Duodenal mucosa (tissue), 2 donors: Measurements from ENCODE around the gene RDX.
"Not testable (repeated sequence)": the region's sequence is repeated elsewhere in the genome, so short reads cannot be mapped to it uniquely, and the experiment has no call there.

Source experiments
- H3K27ac ChIP-seq: one replicate; pipeline ENCODE4 v1.7.0; 2013; ENCODE audit warnings: low read depth, low read length
- H3K27me3 ChIP-seq, 2 donors: one replicate each; pipeline ENCODE4 v1.7.0; 2013; ENCODE audit warnings: low read length in 2 of 2, control low read depth in 1 of 2; ENCODE audit not compliant: insufficient read depth in 2 of 2, control insufficient read depth in 1 of 2
- H3K36me3 ChIP-seq, 2 donors: one replicate each; pipeline ENCODE4 v1.7.0; 2013; ENCODE audit warnings: low read length in 2 of 2, control low read depth in 1 of 2; ENCODE audit not compliant: insufficient read depth in 2 of 2, control insufficient read depth in 1 of 2
- H3K4me1 ChIP-seq, 2 donors: one replicate each; pipeline ENCODE4 v1.7.0; 2013; ENCODE audit warnings: low read length in 2 of 2, control low read depth in 1 of 2; ENCODE audit not compliant: insufficient read depth in 2 of 2, control insufficient read depth in 1 of 2
- H3K4me3 ChIP-seq, 2 donors: one replicate each; pipeline ENCODE4 v1.7.0; 2013; ENCODE audit warnings: low read length in 2 of 2, low read depth in 1 of 2
- H3K9ac ChIP-seq, 2 donors: one replicate each; pipeline ENCODE4 v1.7.0; 2013; ENCODE audit warnings: low read length in 2 of 2, low read depth in 1 of 2
- H3K9me3 ChIP-seq, 2 donors: one replicate each; pipeline ENCODE4 v1.7.0; 2013; ENCODE audit warnings: low read length in 2 of 2, control low read depth in 1 of 2; ENCODE audit not compliant: control insufficient read depth in 1 of 2

Gene RDX

DNA sequence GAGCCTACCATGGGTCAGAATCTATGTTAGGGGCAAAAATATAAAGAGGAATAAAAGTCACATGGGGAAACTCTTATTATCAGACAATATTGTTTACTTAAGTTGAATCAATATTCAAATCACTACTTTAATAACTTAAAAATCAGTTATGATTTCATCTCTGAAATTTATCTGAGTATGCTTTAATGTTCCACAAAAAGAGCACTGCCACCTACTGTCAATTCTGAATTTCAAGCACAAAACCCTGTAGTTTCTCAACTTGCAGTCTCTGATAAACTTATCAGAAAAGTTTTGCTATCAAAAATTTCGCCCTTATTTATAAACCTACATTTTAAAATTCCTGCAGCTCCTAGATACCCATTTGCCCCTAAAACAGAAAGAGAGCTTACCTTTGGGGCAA lies 47.3 kb downstream of the RDX start:
- no peak overlapping the region for H3K4me3 ChIP-seq
- no peaks in the 10 kb centered on the region for H3K9me3 ChIP-seq
- H3K4me1 ChIP-seq, result no peaks in the 10 kb centered on the region
- H3K36me3 ChIP-seq, result peaks cover 0 to 6% of the 10 kb centered on the region in 2 donors
- no peak overlapping the region for H3K9ac ChIP-seq
- no peak overlapping the region for H3K27ac ChIP-seq
- no peaks in the 10 kb centered on the region for H3K27me3 ChIP-seq

DNA sequence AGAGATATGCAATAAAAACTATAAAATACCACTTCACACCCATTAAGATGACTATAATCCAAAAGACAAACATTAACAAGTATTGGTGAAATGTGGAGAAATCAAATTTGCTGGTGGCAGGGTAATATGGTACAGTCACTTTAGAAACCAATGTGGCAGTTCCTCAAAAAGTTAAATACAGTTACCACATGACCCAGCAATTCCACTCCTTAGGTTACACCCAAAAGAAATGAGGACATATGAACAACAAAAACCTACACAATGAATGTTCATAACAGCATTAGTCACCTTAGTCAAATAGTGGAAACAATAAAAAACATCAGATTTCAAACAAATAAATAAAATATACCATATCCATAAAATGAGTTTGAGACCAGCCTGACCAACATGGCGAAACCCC lies 52.6 kb downstream of the RDX start:
- Histone ChIP-seq H3K27me3 (no peaks in the 10 kb centered on the region), H3K4me3 (no peak overlapping the region), H3K36me3 (no peaks in the 10 kb centered on the region), H3K27ac (no peak overlapping the region), H3K9me3 (no peaks in the 10 kb centered on the region), H3K9ac (no peak overlapping the region), H3K4me1 (no peaks in the 10 kb centered on the region)

DNA sequence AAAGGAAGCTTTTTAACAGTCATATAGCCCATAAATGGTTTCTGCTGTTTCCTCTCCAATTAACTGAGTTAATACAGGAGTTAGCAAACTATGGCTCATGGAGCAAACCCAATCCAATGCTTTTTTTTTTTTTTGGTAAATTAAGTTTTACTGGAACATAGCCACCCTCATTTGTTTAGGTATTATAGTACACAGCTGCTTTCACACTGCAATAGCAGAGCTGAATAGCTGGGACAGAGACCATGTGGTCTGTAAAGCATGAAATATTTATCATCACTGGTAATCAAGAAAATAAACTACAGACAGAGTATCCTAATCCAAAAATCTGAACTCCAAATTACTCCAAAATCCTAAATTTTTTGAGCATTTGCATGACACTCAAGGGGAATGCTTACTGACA lies 53.7 kb downstream of the RDX start:
- H3K4me3 ChIP-seq, result no peak overlapping the region
- no peaks in the 10 kb centered on the region for H3K9me3 ChIP-seq
- H3K4me1 ChIP-seq, result no peaks in the 10 kb centered on the region
- H3K27ac ChIP-seq, result no peak overlapping the region
- H3K27me3 ChIP-seq, result no peaks in the 10 kb centered on the region
- H3K9ac ChIP-seq, result no peak overlapping the region
- no peaks in the 10 kb centered on the region for H3K36me3 ChIP-seq

DNA sequence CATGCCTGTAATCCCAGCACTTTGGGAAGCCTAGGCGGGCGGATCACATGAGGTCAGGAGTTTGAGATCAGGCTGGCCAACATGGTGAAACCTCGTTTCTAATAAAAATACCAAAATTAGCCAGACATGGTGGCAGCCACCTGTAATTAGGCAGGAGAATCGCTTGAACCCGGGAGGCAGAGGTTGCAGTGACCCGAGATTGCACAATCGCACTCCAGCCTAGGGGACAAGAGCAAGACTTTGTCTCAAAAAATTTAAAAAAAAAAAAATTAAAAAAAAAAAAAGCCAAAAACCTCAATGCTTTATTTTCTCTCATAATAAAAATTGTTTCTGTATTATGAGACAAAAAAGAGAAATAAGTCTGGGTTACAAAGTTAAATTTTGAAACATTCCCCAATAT lies 54.2 kb downstream of the RDX start:
- no peaks in the 10 kb centered on the region for H3K27me3 ChIP-seq
- H3K36me3 ChIP-seq, result no peaks in the 10 kb centered on the region
- H3K4me3 ChIP-seq, result no peak overlapping the region
- H3K27ac ChIP-seq, result no peak overlapping the region
- H3K4me1 ChIP-seq, result no peaks in the 10 kb centered on the region
- no peak overlapping the region for H3K9ac ChIP-seq
- no peaks in the 10 kb centered on the region for H3K9me3 ChIP-seq

DNA sequence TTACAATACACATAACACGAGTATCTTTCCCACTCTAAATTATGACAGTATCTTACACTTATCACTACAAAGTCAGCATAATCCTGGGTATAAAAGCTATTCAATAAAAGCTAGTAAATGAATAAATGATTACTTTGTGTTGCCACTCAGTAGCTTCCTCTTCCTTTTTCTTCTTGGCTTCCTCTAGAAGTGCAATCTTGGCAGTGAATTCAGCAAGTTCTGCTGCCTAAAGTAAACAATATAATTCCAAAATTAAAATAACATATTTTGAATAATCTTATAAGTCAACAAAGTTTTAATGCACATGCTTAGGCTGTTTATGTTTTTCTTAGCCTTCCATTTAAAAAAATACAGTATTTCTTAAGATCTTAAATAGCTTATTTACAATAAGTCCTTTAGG lies 60.4 kb downstream of the RDX start:
- H3K9me3 ChIP-seq, result no peaks in the 10 kb centered on the region
- H3K36me3 ChIP-seq, result peaks cover 4% of the 10 kb centered on the region in 2 donors
- no peak overlapping the region for H3K9ac ChIP-seq
- no peak overlapping the region for H3K4me3 ChIP-seq
- H3K27me3 ChIP-seq, result no peaks in the 10 kb centered on the region
- H3K4me1 ChIP-seq, result no peaks in the 10 kb centered on the region
- H3K27ac ChIP-seq, result no peak overlapping the region

DNA sequence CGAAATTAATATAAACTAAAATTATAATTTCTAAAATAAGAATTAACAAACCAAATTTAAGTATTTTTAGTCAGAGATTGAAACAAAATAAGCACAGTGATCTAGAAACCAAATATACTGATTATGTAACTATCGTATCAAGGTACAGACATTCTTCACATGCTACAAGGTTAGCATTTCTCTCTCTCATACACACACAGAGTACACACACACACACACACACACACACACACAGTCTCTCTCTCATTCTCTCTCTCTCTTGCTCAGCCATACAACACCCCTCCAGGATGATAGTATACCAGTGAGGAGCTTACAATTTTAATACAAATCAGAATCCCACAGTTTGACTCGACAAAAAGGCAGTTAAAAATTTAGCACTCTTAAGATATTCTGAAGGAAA lies 66.0 kb downstream of the RDX start:
- Histone ChIP-seq H3K4me1 (no peaks in the 10 kb centered on the region), H3K27me3 (no peaks in the 10 kb centered on the region), H3K9me3 (no peaks in the 10 kb centered on the region), H3K36me3 (peaks cover 4% of the 10 kb centered on the region in 2 donors), H3K9ac (no peak overlapping the region), H3K27ac (no peak overlapping the region), H3K4me3 (no peak overlapping the region)

DNA sequence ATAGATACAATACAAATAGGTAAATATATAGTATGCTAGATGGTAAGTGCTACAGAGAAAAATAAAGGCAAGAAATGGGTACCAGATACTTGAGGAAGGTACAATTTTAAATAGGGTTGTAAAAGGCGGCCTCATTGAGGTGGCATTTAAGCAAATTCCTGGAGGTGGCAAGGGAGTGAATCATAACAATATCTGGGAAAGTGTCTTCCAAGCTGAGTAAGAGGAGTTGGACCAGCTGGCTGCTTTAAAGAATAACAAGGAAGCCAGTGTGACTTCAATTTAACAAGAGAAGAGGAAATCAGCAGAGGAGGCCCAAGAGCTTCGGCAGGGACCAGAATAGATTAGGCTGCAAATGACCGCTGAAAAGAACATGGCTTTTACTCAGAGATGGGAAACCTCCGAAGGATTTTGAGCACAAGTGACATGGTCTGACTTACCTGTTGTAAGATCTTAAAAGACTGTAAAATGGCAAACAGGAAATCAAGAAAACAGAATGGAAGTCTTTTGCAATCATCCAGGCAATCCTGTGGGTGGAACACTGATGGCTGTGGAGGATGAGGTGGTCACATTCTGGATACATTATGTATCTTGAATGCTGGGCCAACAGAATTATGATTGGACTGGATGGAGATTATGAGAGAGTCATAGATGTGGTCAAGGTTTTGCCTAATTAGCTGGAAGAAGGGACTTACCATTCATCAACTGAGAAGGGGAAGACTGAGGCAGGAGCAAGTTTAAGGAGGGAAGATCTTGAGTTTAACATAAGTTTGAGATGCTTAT lies 77.2 kb downstream of the RDX start:
- Histone ChIP-seq H3K4me3 (no peak overlapping the region), H3K36me3 (no peaks in the 10 kb centered on the region), H3K4me1 (no peaks in the 10 kb centered on the region)

DNA sequence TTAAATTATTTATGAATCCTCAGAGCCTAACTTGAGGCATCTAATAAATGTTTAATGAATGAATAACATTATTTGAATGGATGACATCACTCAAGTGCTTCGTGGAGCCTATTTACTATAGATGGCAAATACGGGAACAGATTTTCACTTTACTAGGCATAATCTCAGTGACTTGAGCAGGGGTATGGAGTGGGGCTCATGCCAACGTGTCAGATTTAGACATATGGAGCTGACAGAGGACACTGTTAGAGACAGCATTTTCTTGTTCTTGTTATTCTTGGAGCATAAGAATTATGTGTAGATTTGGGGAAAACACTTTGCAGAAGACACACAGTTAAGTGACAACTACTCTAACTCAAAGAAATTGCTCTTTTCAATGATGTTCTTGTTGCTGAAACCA lies 78.5 kb downstream of the RDX start:
- Histone ChIP-seq H3K27ac (no peak overlapping the region), H3K4me3 (no peak overlapping the region), H3K4me1 (no peaks in the 10 kb centered on the region), H3K9ac (no peak overlapping the region), H3K9me3 (no peaks in the 10 kb centered on the region), H3K27me3 (no peaks in the 10 kb centered on the region), H3K36me3 (no peaks in the 10 kb centered on the region)

More for the DNA sequence above, 77.2 kb downstream of the RDX start:
- H3K27ac ChIP-seq, result no peak overlapping the region
- H3K9ac ChIP-seq, result no peak overlapping the region
- H3K9me3 ChIP-seq, result no peaks in the 10 kb centered on the region
- H3K27me3 ChIP-seq, result no peaks in the 10 kb centered on the region

DNA sequence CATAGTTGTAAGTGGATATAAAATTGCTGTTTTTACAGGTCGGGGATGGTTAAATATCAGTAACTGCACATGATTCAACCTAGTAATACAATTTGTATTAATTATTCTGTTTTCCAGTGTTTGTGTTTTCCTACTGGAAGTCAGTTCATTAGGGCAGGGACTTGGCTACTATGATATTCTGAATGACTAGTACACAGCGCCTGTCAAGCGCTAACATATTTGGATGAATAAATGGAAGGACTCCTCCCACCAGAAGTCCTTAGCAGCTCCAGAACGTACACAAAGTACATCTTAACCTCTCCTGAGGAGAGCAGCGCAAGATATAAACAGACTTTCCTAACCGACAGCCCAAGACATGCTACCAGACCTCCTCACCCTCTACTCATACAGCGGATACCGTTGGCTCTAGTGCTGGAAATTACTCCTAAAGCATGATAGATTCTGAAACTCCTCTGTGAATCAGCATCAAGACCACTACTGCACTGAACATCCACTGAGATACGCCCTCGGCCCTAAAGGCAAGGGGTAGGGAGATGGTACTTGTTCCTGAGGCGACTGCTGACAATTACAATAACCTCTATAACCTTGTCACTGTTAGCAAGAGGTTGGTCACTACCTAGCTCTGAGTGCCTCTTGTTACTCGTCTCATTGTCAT lies 79.1 kb downstream of the RDX start:
- Histone ChIP-seq H3K27ac (no peak overlapping the region), H3K4me1 (no peaks in the 10 kb centered on the region), H3K27me3 (no peaks in the 10 kb centered on the region), H3K9me3 (no peaks in the 10 kb centered on the region), H3K4me3 (no peak overlapping the region), H3K9ac (no peak overlapping the region), H3K36me3 (no peaks in the 10 kb centered on the region)

DNA sequence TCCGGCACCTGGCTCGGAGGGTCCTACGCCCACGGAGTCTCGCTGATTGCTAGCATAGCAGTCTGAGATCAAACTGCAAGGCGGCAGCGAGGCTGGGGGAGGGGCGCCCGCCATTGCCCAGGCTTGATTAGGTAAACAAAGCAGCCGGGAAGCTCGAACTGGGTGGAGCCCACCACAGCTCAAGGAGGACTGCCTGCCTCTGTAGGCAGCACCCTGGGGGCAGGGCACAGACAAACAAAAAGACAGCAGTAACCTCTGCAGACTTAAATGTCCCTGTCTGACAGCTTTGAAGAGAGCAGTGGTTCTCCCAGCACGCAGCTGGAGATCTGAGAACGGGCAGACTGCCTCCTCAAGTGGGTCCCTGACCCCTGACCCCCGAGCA lies 87.1 kb downstream of the RDX start:
- H3K9me3 ChIP-seq, H3K4me1 ChIP-seq, H3K27ac ChIP-seq, H3K9ac ChIP-seq, H3K36me3 ChIP-seq, H3K4me3 ChIP-seq, H3K27me3 ChIP-seq: not testable (repeated sequence)
